DOHH2 (cell line): ENCODE data around the gene TBC1D22A.

Experiments used
- EZH2phosphoT487 ChIP-seq: fragments of 200-600 bp; sonication (generic); IDR thresholded peaks from 2 replicates; pipeline ENCODE4 v1.6.1; 2017; ENCODE audit warnings: borderline replicate concordance, mild to moderate bottlenecking, antibody characterized with exemption, low read length, moderate library complexity, mixed read lengths
- TF ChIP-seq, protein P1 (sequence below): fragments of 200-600 bp; sonication (generic); IDR thresholded peaks from one replicate; pipeline ENCODE4 v1.5.1; 2014; ENCODE audit warnings: antibody characterized with exemption, mild to moderate bottlenecking, low read depth, low read length; ENCODE audit not compliant: poor library complexity, severe bottlenecking

- TF ChIP-seq, protein P1, sequence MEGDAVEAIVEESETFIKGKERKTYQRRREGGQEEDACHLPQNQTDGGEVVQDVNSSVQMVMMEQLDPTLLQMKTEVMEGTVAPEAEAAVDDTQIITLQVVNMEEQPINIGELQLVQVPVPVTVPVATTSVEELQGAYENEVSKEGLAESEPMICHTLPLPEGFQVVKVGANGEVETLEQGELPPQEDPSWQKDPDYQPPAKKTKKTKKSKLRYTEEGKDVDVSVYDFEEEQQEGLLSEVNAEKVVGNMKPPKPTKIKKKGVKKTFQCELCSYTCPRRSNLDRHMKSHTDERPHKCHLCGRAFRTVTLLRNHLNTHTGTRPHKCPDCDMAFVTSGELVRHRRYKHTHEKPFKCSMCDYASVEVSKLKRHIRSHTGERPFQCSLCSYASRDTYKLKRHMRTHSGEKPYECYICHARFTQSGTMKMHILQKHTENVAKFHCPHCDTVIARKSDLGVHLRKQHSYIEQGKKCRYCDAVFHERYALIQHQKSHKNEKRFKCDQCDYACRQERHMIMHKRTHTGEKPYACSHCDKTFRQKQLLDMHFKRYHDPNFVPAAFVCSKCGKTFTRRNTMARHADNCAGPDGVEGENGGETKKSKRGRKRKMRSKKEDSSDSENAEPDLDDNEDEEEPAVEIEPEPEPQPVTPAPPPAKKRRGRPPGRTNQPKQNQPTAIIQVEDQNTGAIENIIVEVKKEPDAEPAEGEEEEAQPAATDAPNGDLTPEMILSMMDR: no peak
- no peak for TF ChIP-seq EZH2phosphoT487
Observed at GRCh38 chr22:46810856-46811786, 48.7 kb downstream of the TBC1D22A start.
